DND-41 (cell line): Measurements from ENCODE around the gene SPINK6.

Experiments
- ATAC-seq: fragments of 200-7000 bp; cut with Tn5 transposase; 3 replicates; pipeline ENCODE4 v1.9.1; 2021; ENCODE audit warnings: low read depth; ENCODE audit not compliant: insufficient read depth
- DNase-seq: peaks from one replicate; pipeline ENCODE4 v3.0.0-alpha.2; 2020
- H2AFZ ChIP-seq: 2 replicates; pipeline ENCODE4 v1.6.0; 2012; ENCODE audit warnings: low read depth, low read length
- H3K27ac ChIP-seq: 2 replicates; pipeline ENCODE4 v1.5.1; 2012; ENCODE audit warnings: low read length, inconsistent platforms
- H3K27me3 ChIP-seq: fragments of 200-600 bp; sonication (generic); 2 replicates; pipeline ENCODE4 v1.6.0; 2012; ENCODE audit warnings: low read length, mild to moderate bottlenecking, inconsistent platforms; ENCODE audit not compliant: insufficient read depth, poor library complexity
- H3K36me3 ChIP-seq: 2 replicates; pipeline ENCODE4 v1.5.1; 2012; ENCODE audit warnings: low read length, inconsistent platforms; ENCODE audit not compliant: insufficient read depth
- H3K4me1 ChIP-seq: 2 replicates; pipeline ENCODE4 v1.5.1; 2012; ENCODE audit warnings: mild to moderate bottlenecking, low read length; ENCODE audit not compliant: insufficient read depth
- H3K4me2 ChIP-seq: 2 replicates; pipeline ENCODE4 v1.6.0; 2012; ENCODE audit warnings: mild to moderate bottlenecking, moderate library complexity, low read length, inconsistent platforms; ENCODE audit not compliant: insufficient read depth
- H3K4me3 ChIP-seq, 2 experiments: fragments of 200-600 bp in 1 of 2; shearing (Covaris generic) in 1 of 2; 2 replicates each; pipeline ENCODE4 v1.5.1; 2012 to 2016; ENCODE audit warnings: inconsistent platforms in 2 of 2, low read length in 2 of 2, mild to moderate bottlenecking in 2 of 2, low read depth in 1 of 2, moderate library complexity in 1 of 2
- H3K79me2 ChIP-seq: 2 replicates; pipeline ENCODE4 v1.6.0; 2012; ENCODE audit warnings: low read length, inconsistent platforms; ENCODE audit not compliant: insufficient read depth
- H3K9ac ChIP-seq: 2 replicates; pipeline ENCODE4 v1.6.0; 2012; ENCODE audit warnings: low read depth, mild to moderate bottlenecking, inconsistent platforms, low read length, moderate library complexity
- H3K9me3 ChIP-seq: 2 replicates; pipeline ENCODE4 v1.5.1; 2012; ENCODE audit warnings: low read length, moderate library complexity, mild to moderate bottlenecking, inconsistent platforms; ENCODE audit not compliant: insufficient read depth, severe bottlenecking
- H4K20me1 ChIP-seq: 2 replicates; pipeline ENCODE4 v1.6.0; 2012; ENCODE audit warnings: low read length; ENCODE audit not compliant: insufficient read depth
- EZH2 ChIP-seq: IDR thresholded peaks from 3 replicates; pipeline ENCODE4 v1.6.1; 2012; ENCODE audit warnings: borderline replicate concordance, low read depth, mild to moderate bottlenecking, moderate library complexity, low read length, inconsistent platforms; ENCODE audit not compliant: severe bottlenecking
- TF ChIP-seq, protein P1 (sequence below): IDR thresholded peaks from 2 replicates; pipeline ENCODE4 v1.5.1; 2012; ENCODE audit warnings: borderline replicate concordance, low read length, moderate library complexity, mild to moderate bottlenecking; ENCODE audit not compliant: poor library complexity, severe bottlenecking; ENCODE audit errors: extremely low read depth

Gene SPINK6

DNA sequence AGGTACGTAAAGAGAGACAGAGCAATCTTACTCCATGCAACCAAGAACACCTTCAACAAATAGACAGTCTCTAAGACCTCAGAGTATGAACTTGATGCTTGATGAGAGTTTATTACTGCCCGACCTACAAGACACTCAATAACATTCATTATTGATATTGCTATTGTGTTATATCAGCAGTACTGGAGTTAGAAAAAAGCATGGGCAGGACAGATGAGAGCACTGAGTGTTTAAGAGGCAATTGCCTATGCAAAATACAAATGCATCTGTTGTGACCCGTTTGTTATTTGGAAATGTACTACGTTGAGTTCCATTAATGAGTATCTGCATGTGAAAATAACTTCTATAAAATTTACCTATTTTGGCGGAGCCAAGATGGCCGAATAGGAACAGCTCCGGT is 27.4 kb downstream of the SPINK6 start:
- H3K4me1 ChIP-seq = no peaks in the 10 kb centered on the region
- no peak overlapping the region for H3K4me3 ChIP-seq
- DNase-seq (no peak), ATAC-seq (no peak)
- H3K27me3 ChIP-seq = no peaks in the 10 kb centered on the region
- no peak overlapping the region for H2AFZ ChIP-seq
- H3K9ac ChIP-seq = no peak overlapping the region
- no peaks in the 10 kb centered on the region for H3K9me3 ChIP-seq
- no peaks in the 10 kb centered on the region for H4K20me1 ChIP-seq
- H3K79me2 ChIP-seq = no peaks in the 10 kb centered on the region
- TF ChIP-seq EZH2 = no peak
- TF ChIP-seq, protein P1, sequence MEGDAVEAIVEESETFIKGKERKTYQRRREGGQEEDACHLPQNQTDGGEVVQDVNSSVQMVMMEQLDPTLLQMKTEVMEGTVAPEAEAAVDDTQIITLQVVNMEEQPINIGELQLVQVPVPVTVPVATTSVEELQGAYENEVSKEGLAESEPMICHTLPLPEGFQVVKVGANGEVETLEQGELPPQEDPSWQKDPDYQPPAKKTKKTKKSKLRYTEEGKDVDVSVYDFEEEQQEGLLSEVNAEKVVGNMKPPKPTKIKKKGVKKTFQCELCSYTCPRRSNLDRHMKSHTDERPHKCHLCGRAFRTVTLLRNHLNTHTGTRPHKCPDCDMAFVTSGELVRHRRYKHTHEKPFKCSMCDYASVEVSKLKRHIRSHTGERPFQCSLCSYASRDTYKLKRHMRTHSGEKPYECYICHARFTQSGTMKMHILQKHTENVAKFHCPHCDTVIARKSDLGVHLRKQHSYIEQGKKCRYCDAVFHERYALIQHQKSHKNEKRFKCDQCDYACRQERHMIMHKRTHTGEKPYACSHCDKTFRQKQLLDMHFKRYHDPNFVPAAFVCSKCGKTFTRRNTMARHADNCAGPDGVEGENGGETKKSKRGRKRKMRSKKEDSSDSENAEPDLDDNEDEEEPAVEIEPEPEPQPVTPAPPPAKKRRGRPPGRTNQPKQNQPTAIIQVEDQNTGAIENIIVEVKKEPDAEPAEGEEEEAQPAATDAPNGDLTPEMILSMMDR = no peak
- no peak overlapping the region for H3K4me2 ChIP-seq
- no peak overlapping the region for H3K27ac ChIP-seq
- H3K36me3 ChIP-seq = no peaks in the 10 kb centered on the region

DNA sequence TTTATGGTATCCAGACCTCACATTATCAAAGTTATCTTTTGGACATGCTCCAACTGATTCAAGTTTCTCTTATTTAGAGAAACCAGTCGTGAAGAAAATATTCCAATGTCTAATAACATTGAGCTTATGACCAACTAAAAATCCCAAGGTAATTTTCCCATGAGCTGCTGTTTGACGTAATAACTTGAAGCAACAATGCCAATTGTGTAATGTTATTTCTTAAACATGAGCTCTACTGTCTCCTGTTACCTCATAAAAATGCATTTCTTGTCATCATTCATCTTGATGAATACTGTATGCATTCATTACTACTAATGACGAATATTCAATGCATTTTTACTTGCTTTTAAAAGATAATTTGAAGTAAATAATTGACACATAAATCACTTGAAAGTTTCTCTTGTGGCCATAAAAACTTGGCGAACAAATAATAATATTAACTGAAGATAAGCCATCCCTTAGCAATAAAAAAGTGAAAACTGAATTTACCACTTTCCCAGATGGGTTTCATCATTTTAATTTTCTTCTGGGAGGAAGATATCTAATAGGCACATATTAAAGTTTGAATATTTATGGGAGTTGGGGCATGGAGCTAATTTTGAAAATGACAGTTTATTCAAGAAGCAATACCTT is 35.1 kb downstream of the SPINK6 start:
- no peak overlapping the region for H3K4me2 ChIP-seq
- no peaks in the 10 kb centered on the region for H4K20me1 ChIP-seq
- TF ChIP-seq, protein P1 = no peak
- no peak for TF ChIP-seq EZH2
- H3K9me3 ChIP-seq = no peaks in the 10 kb centered on the region
- H3K9ac ChIP-seq = no peak overlapping the region
- no peaks in the 10 kb centered on the region for H3K79me2 ChIP-seq
- H3K36me3 ChIP-seq = no peaks in the 10 kb centered on the region
- H3K4me1 ChIP-seq = no peaks in the 10 kb centered on the region
- ATAC-seq (no peak), DNase-seq (no peak)
- no peak overlapping the region for H3K4me3 ChIP-seq
- no peak overlapping the region for H2AFZ ChIP-seq
- H3K27ac ChIP-seq = no peak overlapping the region
- H3K27me3 ChIP-seq = no peaks in the 10 kb centered on the region

DNA sequence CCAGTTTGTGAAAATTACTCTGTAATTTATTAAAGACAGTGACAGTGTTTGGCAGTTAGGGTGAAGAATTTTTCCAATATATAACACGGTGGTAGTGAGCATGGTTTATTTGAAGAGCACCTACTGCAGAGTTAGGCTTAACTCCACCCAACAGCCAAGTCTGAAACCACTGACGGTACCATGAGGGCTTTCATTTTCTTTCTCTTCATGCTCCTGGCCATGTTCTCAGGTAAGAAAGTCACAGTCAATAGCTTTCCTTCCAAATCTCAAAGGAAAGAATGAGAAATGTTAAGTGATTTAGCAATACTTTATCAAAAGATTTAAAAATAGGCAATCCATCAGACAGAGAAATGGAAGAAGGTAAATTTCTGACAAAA is 35.6 kb downstream of the SPINK6 start, which contains the start of gene MARCOL:
MARCOL (plus strand) TSS at position 108 of the 377 bp plus-strand sequence; CDS start at position 181, 73 bp downstream.
- H3K4me3 ChIP-seq = no peak within 1 kb of the TSS
- H3K27me3 ChIP-seq = no peaks in the 10 kb centered on the region
- H3K36me3 ChIP-seq = no peaks in the 10 kb centered on the region
- no peak for DNase-seq
- H3K9me3 ChIP-seq = no peaks in the 10 kb centered on the region
- H3K27ac ChIP-seq = no peak within 1 kb of the TSS
- TF ChIP-seq, protein P1 = no peak
- no peak for TF ChIP-seq EZH2
- no peak within 1 kb of the TSS for H3K9ac ChIP-seq
- H3K79me2 ChIP-seq = no peaks in the 10 kb centered on the region
- H3K4me1 ChIP-seq = no peaks in the 10 kb centered on the region
- H2AFZ ChIP-seq = no peak within 1 kb of the TSS
- no peak for ATAC-seq
- H3K4me2 ChIP-seq = no peak within 1 kb of the TSS
- no peaks in the 10 kb centered on the region for H4K20me1 ChIP-seq
